ENCODE measurements around the gene DISC1. TPM values are rescaled to one million over a fixed set of nuclear protein-coding genes. Genes with fewer than 3 reads are reported as not detected.

The DISC1 gene
- total and polyA plus RNA-seq, 2 donors (not counting 1 experiment from before 2014, with no cell fraction given), result 2.7 to 4.3 TPM

GRCh38 chr1:231666220-231666936, 39.8 kb downstream of the DISC1 start:
- H2AFZ ChIP-seq (ENCODE audit: insufficient read depth, low read depth, low read length, poor library complexity, severe bottlenecking), result no peak overlapping the region
- peaks cover 7% of the 10 kb centered on the region for H3K79me2 ChIP-seq (ENCODE audit: control insufficient read depth, insufficient read depth, low read length)
- POLR2A ChIA-PET, result no interaction called here
- peaks cover 0 to 7% (median 0%) of the 10 kb centered on the region in 4 experiments for H3K27me3 ChIP-seq (replicated peaks in 1 of 4; ENCODE audit: control extremely low read depth in 1 of 4, control insufficient read depth in 3 of 4, insufficient read depth in 4 of 4, low read length in 3 of 4)
- H3K4me3 Mint-ChIP-seq, result no peak overlapping the region
- H3K9me3 Mint-ChIP-seq (ENCODE audit: insufficient read depth), result peaks cover 24% of the 10 kb centered on the region
- H3K9ac ChIP-seq (ENCODE audit: low read length), result no peak overlapping the region
- H3K4me3 ChIP-seq (ENCODE audit: control extremely low read depth in 1 of 5, extremely low read depth in 1 of 5, insufficient read depth in 1 of 5, low read depth in 2 of 5, low read length in 4 of 5), result no peak overlapping the region
- no peaks in the 10 kb centered on the region for H3K4me1 ChIP-seq (ENCODE audit: control insufficient read depth in 2 of 2, insufficient read depth in 2 of 2, low read length in 2 of 2)
- H3K4me2 ChIP-seq (replicated peaks; ENCODE audit: low read depth, low read length, poor library complexity, severe bottlenecking), result no peak overlapping the region
- no peak overlapping the region for H3K27ac ChIP-seq (ENCODE audit: low read length in 2 of 2)
- H3K36me3 ChIP-seq (replicated peaks in 1 of 2; ENCODE audit: control extremely low read depth in 1 of 2, control insufficient read depth in 1 of 2, extremely low read depth in 1 of 2, insufficient read depth in 2 of 2, low read length in 1 of 2), result no peaks in the 10 kb centered on the region
- peaks cover 6 to 40% (median 11%) of the 10 kb centered on the region in 3 donors for H3K9me3 ChIP-seq (ENCODE audit: control extremely low read depth in 1 of 3, control insufficient read depth in 2 of 3, insufficient read depth in 1 of 3, low read length in 2 of 3)
- TF ChIP-seq EZH2 (IDR thresholded peaks at IDR 0.05; ENCODE audit: borderline replicate concordance, insufficient read depth, low read depth, low read length, poor library complexity, severe bottlenecking), result no peak
- no peak for TF ChIP-seq CTCF (IDR thresholded peaks at IDR 0.05)
- peaks cover 2% of the 10 kb centered on the region for H3K4me1 Mint-ChIP-seq
- no CpG with 5 or more reads among the region's 7 CpGs for WGBS (ENCODE audit: insufficient coverage)
- CTCF ChIA-PET, result no interaction called here
- H3K27ac Mint-ChIP-seq, result no peak overlapping the region
- no peak for ATAC-seq (ENCODE audit: low read depth)
- DNase-seq, result no peak
- H4K20me1 ChIP-seq (ENCODE audit: control insufficient read depth, insufficient read depth, low read length, poor library complexity, severe bottlenecking), result no peaks in the 10 kb centered on the region
- H3K27me3 Mint-ChIP-seq, result peaks cover 5% of the 10 kb centered on the region
- intact Hi-C loops (cut with micrococcal nuclease), result no loop called here

GRCh38 chr1:231666937-231667608, 40.5 kb downstream of the DISC1 start:
- no peak overlapping the region for H3K4me2 ChIP-seq (replicated peaks; ENCODE audit: low read depth, low read length, poor library complexity, severe bottlenecking)
- TF ChIP-seq EZH2 (IDR thresholded peaks at IDR 0.05; ENCODE audit: borderline replicate concordance, insufficient read depth, low read depth, low read length, poor library complexity, severe bottlenecking) (no peak), CTCF (IDR thresholded peaks at IDR 0.05) (no peak)
- DNase-seq (no peak), ATAC-seq (ENCODE audit: low read depth) (no peak)
- Mint-ChIP-seq H3K4me3 (no peak overlapping the region), H3K9me3 (ENCODE audit: insufficient read depth) (peaks cover 24% of the 10 kb centered on the region), H3K4me1 (peaks cover 4% of the 10 kb centered on the region), H3K27ac (no peak overlapping the region), H3K27me3 (peaks cover 7% of the 10 kb centered on the region)
- no peaks in the 10 kb centered on the region for H3K79me2 ChIP-seq (ENCODE audit: control insufficient read depth, insufficient read depth, low read length)
- H3K9me3 ChIP-seq (ENCODE audit: control extremely low read depth in 1 of 3, control insufficient read depth in 2 of 3, insufficient read depth in 1 of 3, low read length in 2 of 3), result peaks cover 6 to 38% (median 7%) of the 10 kb centered on the region in 3 donors
- ChIA-PET CTCF (no interaction called here), POLR2A (no interaction called here)
- no peak overlapping the region for H3K4me3 ChIP-seq (ENCODE audit: control extremely low read depth in 1 of 5, extremely low read depth in 1 of 5, insufficient read depth in 1 of 5, low read depth in 2 of 5, low read length in 4 of 5)
- no peaks in the 10 kb centered on the region for H4K20me1 ChIP-seq (ENCODE audit: control insufficient read depth, insufficient read depth, low read length, poor library complexity, severe bottlenecking)
- no peak overlapping the region for H3K9ac ChIP-seq (ENCODE audit: low read length)
- H3K4me1 ChIP-seq (ENCODE audit: control insufficient read depth in 2 of 2, insufficient read depth in 2 of 2, low read length in 2 of 2), result no peaks in the 10 kb centered on the region
- peaks cover 0 to 7% (median 0%) of the 10 kb centered on the region in 4 experiments for H3K27me3 ChIP-seq (replicated peaks in 1 of 4; ENCODE audit: control extremely low read depth in 1 of 4, control insufficient read depth in 3 of 4, insufficient read depth in 4 of 4, low read length in 3 of 4)
- H3K27ac ChIP-seq (ENCODE audit: low read length in 2 of 2), result no peak overlapping the region
- no peaks in the 10 kb centered on the region for H3K36me3 ChIP-seq (replicated peaks in 1 of 2; ENCODE audit: control extremely low read depth in 1 of 2, control insufficient read depth in 1 of 2, extremely low read depth in 1 of 2, insufficient read depth in 2 of 2, low read length in 1 of 2)
- WGBS (ENCODE audit: insufficient coverage), result no CpG with 5 or more reads among the region's 1 CpG
- no peak overlapping the region for H2AFZ ChIP-seq (ENCODE audit: insufficient read depth, low read depth, low read length, poor library complexity, severe bottlenecking)
- intact Hi-C loops (cut with micrococcal nuclease), result no loop called here
